H9 (cell line): Measurements from ENCODE around the gene TMPRSS6. TPM values are rescaled to one million over a fixed set of nuclear protein-coding genes. Genes with fewer than 3 reads are reported as not detected.

Experiments used
- DNase-seq: peaks from one replicate; pipeline ENCODE4 v3.0.0-alpha.2; 2017
- H2AFZ ChIP-seq: one replicate; pipeline ENCODE4 v1.6.1; 2013; ENCODE audit warnings: mild to moderate bottlenecking, low read length, control low read depth, moderate library complexity
- H2AK5ac ChIP-seq: 2 replicates; pipeline ENCODE4 v1.6.1; 2013; ENCODE audit warnings: low read length, control low read depth, mixed read lengths; ENCODE audit not compliant: insufficient read length
- H2BK120ac ChIP-seq: one replicate; pipeline ENCODE4 v1.6.1; 2013; ENCODE audit warnings: low read depth, mild to moderate bottlenecking, low read length, control low read depth, inconsistent platforms; ENCODE audit not compliant: poor library complexity, severe bottlenecking
- H2BK12ac ChIP-seq: 2 replicates; pipeline ENCODE4 v1.6.1; 2013; ENCODE audit warnings: low read length, control low read depth, mixed read lengths, low read depth; ENCODE audit not compliant: insufficient read length
- H2BK15ac ChIP-seq: 2 replicates; pipeline ENCODE4 v1.6.1; 2013; ENCODE audit warnings: low read depth, low read length, control low read depth
- H2BK20ac ChIP-seq: one replicate; pipeline ENCODE4 v1.6.1; 2013; ENCODE audit warnings: low read depth, mild to moderate bottlenecking, low read length, control low read depth, inconsistent platforms; ENCODE audit not compliant: poor library complexity, severe bottlenecking
- H2BK5ac ChIP-seq: 2 replicates; pipeline ENCODE4 v1.6.1; 2013; ENCODE audit warnings: low read length, control low read depth, mixed read lengths; ENCODE audit not compliant: insufficient read length
- H3K14ac ChIP-seq: 2 replicates; pipeline ENCODE4 v1.6.1; 2013; ENCODE audit warnings: low read length, control low read depth; ENCODE audit not compliant: insufficient read depth
- H3K18ac ChIP-seq: 2 replicates; pipeline ENCODE4 v1.6.1; 2013; ENCODE audit warnings: low read depth, mild to moderate bottlenecking, mixed read lengths, low read length, control low read depth; ENCODE audit not compliant: insufficient read length
- H3K23ac ChIP-seq: 2 replicates; pipeline ENCODE4 v1.6.1; 2013; ENCODE audit warnings: low read length, control low read depth, mixed read lengths, low read depth; ENCODE audit not compliant: insufficient read length
- H3K23me2 ChIP-seq: 2 replicates; pipeline ENCODE4 v1.6.1; 2013; ENCODE audit warnings: low read depth, mild to moderate bottlenecking, mixed read lengths, low read length, control low read depth; ENCODE audit not compliant: insufficient read length, poor library complexity, severe bottlenecking
- H3K27ac ChIP-seq: 2 replicates; pipeline ENCODE4 v1.5.1; 2013; ENCODE audit warnings: low read length, control low read depth, mixed read lengths, low read depth; ENCODE audit not compliant: insufficient read length
- H3K27me3 ChIP-seq: 2 replicates; pipeline ENCODE4 v1.6.1; 2013; ENCODE audit warnings: low read length, control low read depth, inconsistent platforms; ENCODE audit not compliant: insufficient read depth
- H3K4ac ChIP-seq: 2 replicates; pipeline ENCODE4 v1.6.1; 2013; ENCODE audit warnings: low read depth, mild to moderate bottlenecking, control low read depth, inconsistent platforms, low read length, moderate library complexity
- H3K4me1 ChIP-seq: 2 replicates; pipeline ENCODE4 v1.6.1; 2013; ENCODE audit warnings: low read length, control low read depth, inconsistent platforms; ENCODE audit not compliant: insufficient read depth
- H3K4me2 ChIP-seq: 2 replicates; pipeline ENCODE4 v1.6.1; 2013; ENCODE audit warnings: low read length, control low read depth, mixed read lengths; ENCODE audit not compliant: insufficient read length, insufficient read depth
- H3K56ac ChIP-seq: 2 replicates; pipeline ENCODE4 v1.6.1; 2013; ENCODE audit warnings: low read depth, mild to moderate bottlenecking, mixed read lengths, low read length, control low read depth; ENCODE audit not compliant: insufficient read length
- H3K79me1 ChIP-seq: 2 replicates; pipeline ENCODE4 v1.6.1; 2013; ENCODE audit warnings: low read depth, mild to moderate bottlenecking, moderate library complexity, low read length, control low read depth, inconsistent platforms; ENCODE audit not compliant: insufficient read depth, poor library complexity, severe bottlenecking
- H3K79me2 ChIP-seq: 2 replicates; pipeline ENCODE4 v1.6.1; 2013; ENCODE audit warnings: low read length, control low read depth, inconsistent platforms; ENCODE audit not compliant: insufficient read depth
- H3K9ac ChIP-seq: 2 replicates; pipeline ENCODE4 v1.6.1; 2013; ENCODE audit warnings: low read length, control low read depth, mixed read lengths; ENCODE audit not compliant: insufficient read length; ENCODE audit errors: extremely low read depth
- H3K9me3 ChIP-seq: one replicate; pipeline ENCODE4 v1.6.1; 2013; ENCODE audit warnings: low read depth, low read length, inconsistent platforms; ENCODE audit not compliant: control insufficient read depth
- H3T11ph ChIP-seq: one replicate; pipeline ENCODE4 v1.6.1; 2013; ENCODE audit warnings: mild to moderate bottlenecking, low read length, control low read depth, inconsistent platforms
- H4K20me1 ChIP-seq: one replicate; pipeline ENCODE4 v1.6.1; 2013; ENCODE audit not compliant: control insufficient read depth, insufficient read length, insufficient read depth
- H4K5ac ChIP-seq: 2 replicates; pipeline ENCODE4 v1.6.1; 2013; ENCODE audit warnings: low read depth, mild to moderate bottlenecking, mixed read lengths, low read length, control low read depth; ENCODE audit not compliant: insufficient read length
- H4K8ac ChIP-seq: replicated peaks from 2 replicates; pipeline ENCODE4 v1.6.1; 2013; ENCODE audit warnings: low read length, control low read depth, mixed read lengths, low read depth; ENCODE audit not compliant: insufficient read length
- H4K91ac ChIP-seq: 2 replicates; pipeline ENCODE4 v1.6.1; 2013; ENCODE audit warnings: low read depth, mild to moderate bottlenecking, moderate library complexity, mixed read lengths, low read length, control low read depth; ENCODE audit not compliant: insufficient read length
- H3K27ac Mint-ChIP-seq, 3 experiments: 2 replicates in 2 of 3; 3 replicates in 1 of 3; pipeline ENCODE4 v1.8.0; 2020 to 2021; ENCODE audit warnings: mixed read lengths in 3 of 3, mild to moderate bottlenecking in 1 of 3, moderate library complexity in 1 of 3
- H3K27me3 Mint-ChIP-seq: 2 replicates; pipeline ENCODE4 v1.8.0; 2021; ENCODE audit warnings: low read depth, mild to moderate bottlenecking, moderate library complexity, mixed read lengths
- H3K36me3 Mint-ChIP-seq, 3 experiments: 2 replicates in 2 of 3; 3 replicates in 1 of 3; pipeline ENCODE4 v1.8.0; 2020 to 2021; ENCODE audit warnings: low read depth in 3 of 3, mixed read lengths in 3 of 3; ENCODE audit not compliant: insufficient read depth in 1 of 3
- H3K4me1 Mint-ChIP-seq, 2 experiments: 2 replicates each; pipeline ENCODE4 v1.8.0; 2020; ENCODE audit warnings: mixed read lengths in 2 of 2
- H3K4me3 Mint-ChIP-seq, 2 experiments: 2 replicates in 1 of 2; 3 replicates in 1 of 2; pipeline ENCODE4 v1.8.0; 2020 to 2021; ENCODE audit warnings: mild to moderate bottlenecking in 2 of 2, mixed read lengths in 2 of 2, moderate library complexity in 1 of 2
- H3K9me3 Mint-ChIP-seq, 2 experiments: 2 replicates in 1 of 2; 3 replicates in 1 of 2; pipeline ENCODE4 v1.8.0; 2020; ENCODE audit warnings: mild to moderate bottlenecking in 2 of 2, mixed read lengths in 2 of 2, moderate library complexity in 1 of 2
- WGBS: extraction: QIAGEN DNeasy Blood & Tissue Kit; methylation state at CpG from one replicate; pipeline ENCODE4 v1.1.7; 2013; ENCODE audit warnings: missing lambda C conversion rate, low lambda C conversion rate, mixed read lengths; ENCODE audit not compliant: insufficient read length; ENCODE audit errors: extremely low coverage; 5-methylcytosine and 5-hydroxymethylcytosine counted together
- total RNA-seq: library from RNA; stranded (reverse); gene quantifications from 2 replicates; pipeline ENCODE4 v1.2.1, GENCODE V29; 2021
- TF ChIP-seq, protein P1 (sequence below): fragments of 200-600 bp; sonication (generic); conservative IDR thresholded peaks from 3 replicates; pipeline ENCODE4 v1.8.0; 2021; ENCODE audit warnings: antibody characterized with exemption, mild to moderate bottlenecking

The TMPRSS6 gene
- total RNA-seq, 1 experiment from 2014 or later = not detected

DNA sequence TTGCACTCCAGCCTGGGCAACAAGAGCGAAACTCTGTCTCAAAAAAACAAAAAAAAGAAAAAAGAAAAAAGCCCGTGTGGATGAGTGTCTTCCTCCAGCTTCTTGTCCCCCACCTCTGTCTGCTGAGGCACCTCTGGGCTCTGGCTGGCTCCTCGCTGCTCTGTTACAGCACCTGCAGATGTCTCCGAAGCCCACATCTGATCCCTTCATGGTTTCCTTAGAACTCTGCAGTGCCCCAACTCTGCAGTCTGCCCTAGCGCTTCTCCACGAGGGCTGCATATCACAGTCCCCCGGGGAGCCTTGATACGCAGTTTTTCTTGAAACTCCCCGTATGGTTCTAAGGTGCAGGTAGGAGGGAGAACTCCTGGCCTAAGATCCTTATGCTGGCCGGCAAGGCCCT lies 42.1 kb downstream of the TMPRSS6 start:
- no peak overlapping the region for H2AFZ ChIP-seq
- no peak overlapping the region for H3K56ac ChIP-seq
- no peaks in the 10 kb centered on the region for H3K9me3 ChIP-seq
- no CpG with 5 or more reads among the region's 10 CpGs for WGBS
- no peak overlapping the region for H2BK15ac ChIP-seq
- DNase-seq = no peak
- H3K23ac ChIP-seq = no peak overlapping the region
- H3K9me3 Mint-ChIP-seq = no peaks in the 10 kb centered on the region; a peak in 1 of 5 replicates
- H3K27me3 Mint-ChIP-seq = peaks cover 51% of the 10 kb centered on the region
- no peak overlapping the region for H3K14ac ChIP-seq
- H3K4ac ChIP-seq = no peak overlapping the region
- no peak overlapping the region for H3K4me3 Mint-ChIP-seq
- H3K18ac ChIP-seq = no peak overlapping the region
- H3K36me3 Mint-ChIP-seq = peaks cover 2 to 9% (median 6%) of the 10 kb centered on the region in 3 experiments; a peak in 5 of 7 replicates
- peaks cover 2% of the 10 kb centered on the region for H4K20me1 ChIP-seq
- H3T11ph ChIP-seq = no peak overlapping the region
- H2BK12ac ChIP-seq = no peak overlapping the region
- peaks cover 3% of the 10 kb centered on the region for H3K23me2 ChIP-seq
- no peak overlapping the region for H2BK5ac ChIP-seq
- H2BK120ac ChIP-seq = no peak overlapping the region
- H3K4me1 Mint-ChIP-seq = peaks cover 9 to 14% of the 10 kb centered on the region in 2 experiments
- H3K27me3 ChIP-seq = peaks cover 16% of the 10 kb centered on the region
- no peak overlapping the region for H4K8ac ChIP-seq
- H3K79me2 ChIP-seq = no peaks in the 10 kb centered on the region
- no peak overlapping the region for H3K4me2 ChIP-seq
- H4K5ac ChIP-seq = no peak overlapping the region
- no peak overlapping the region for H3K27ac ChIP-seq
- TF ChIP-seq, protein P1, sequence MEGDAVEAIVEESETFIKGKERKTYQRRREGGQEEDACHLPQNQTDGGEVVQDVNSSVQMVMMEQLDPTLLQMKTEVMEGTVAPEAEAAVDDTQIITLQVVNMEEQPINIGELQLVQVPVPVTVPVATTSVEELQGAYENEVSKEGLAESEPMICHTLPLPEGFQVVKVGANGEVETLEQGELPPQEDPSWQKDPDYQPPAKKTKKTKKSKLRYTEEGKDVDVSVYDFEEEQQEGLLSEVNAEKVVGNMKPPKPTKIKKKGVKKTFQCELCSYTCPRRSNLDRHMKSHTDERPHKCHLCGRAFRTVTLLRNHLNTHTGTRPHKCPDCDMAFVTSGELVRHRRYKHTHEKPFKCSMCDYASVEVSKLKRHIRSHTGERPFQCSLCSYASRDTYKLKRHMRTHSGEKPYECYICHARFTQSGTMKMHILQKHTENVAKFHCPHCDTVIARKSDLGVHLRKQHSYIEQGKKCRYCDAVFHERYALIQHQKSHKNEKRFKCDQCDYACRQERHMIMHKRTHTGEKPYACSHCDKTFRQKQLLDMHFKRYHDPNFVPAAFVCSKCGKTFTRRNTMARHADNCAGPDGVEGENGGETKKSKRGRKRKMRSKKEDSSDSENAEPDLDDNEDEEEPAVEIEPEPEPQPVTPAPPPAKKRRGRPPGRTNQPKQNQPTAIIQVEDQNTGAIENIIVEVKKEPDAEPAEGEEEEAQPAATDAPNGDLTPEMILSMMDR = no peak
- no peaks in the 10 kb centered on the region for H3K79me1 ChIP-seq
- no peak overlapping the region for H2BK20ac ChIP-seq
- no peak overlapping the region for H3K9ac ChIP-seq
- H4K91ac ChIP-seq = no peak overlapping the region
- H2AK5ac ChIP-seq = no peak overlapping the region
- no peak overlapping the region for H3K27ac Mint-ChIP-seq
- H3K4me1 ChIP-seq = no peaks in the 10 kb centered on the region; the same call in 1 of the 2 replicates
